Measurements from ENCODE around the gene TWIST2. TPM values are rescaled to one million over a fixed set of nuclear protein-coding genes. Genes with fewer than 3 reads are reported as not detected.

Gene TWIST2
- total and polyA plus RNA-seq, 11 donors: 0.39 to 10.9 (median 1.4) TPM

- ATAC-seq (no peak), DNase-seq (no peak)
- Histone ChIP-seq H3K4me3 (no peak overlapping the region), H3K27me3 (peaks cover 0 to 4% (median 0%) of the 10 kb centered on the region in 9 donors), H3K4me1 (peaks cover 0 to 23% (median 4%) of the 10 kb centered on the region in 12 donors), H3K9me3 (no peaks in the 10 kb centered on the region), H3K27ac (peak overlapping the region in 1 of 12 donors; percentile 28), H3K36me3 (no peaks in the 10 kb centered on the region)
- intact Hi-C loops (cut with DNase I): no loop called here
- TF ChIP-seq POLR2A (IDR thresholded peaks at IDR 0.05) (no peak), CTCF (IDR thresholded peaks at IDR 0.05) (no peak)
- WGBS, 4 donors: 72 to 78% (median 76%) methylated on average over 25 to 29 of the region's 29 CpGs
Measured at GRCh38 chr2:238891457-238892203, 43.7 kb downstream of the TWIST2 start.

- H3K4me1 ChIP-seq: peaks cover 0 to 23% (median 4%) of the 10 kb centered on the region in 12 donors
- TF ChIP-seq CTCF (IDR thresholded peaks at IDR 0.05): no peak
- no peak for TF ChIP-seq POLR2A (IDR thresholded peaks at IDR 0.05)
- no peaks in the 10 kb centered on the region for H3K36me3 ChIP-seq
- intact Hi-C loops (cut with DNase I): no loop called here
- peaks cover 0 to 4% (median 0%) of the 10 kb centered on the region in 9 donors for H3K27me3 ChIP-seq
- H3K4me3 ChIP-seq: no peak overlapping the region
- 89 to 93% (median 92%) methylated on average over 14 of the region's 14 CpGs for WGBS, 4 donors
- ATAC-seq (no peak), DNase-seq (no peak)
- no peaks in the 10 kb centered on the region for H3K9me3 ChIP-seq
- peak overlapping the region in 1 of 12 donors; percentile 28 for H3K27ac ChIP-seq
Measured at GRCh38 chr2:238892204-238892500, 44.3 kb downstream of the TWIST2 start.

- 83 to 94% (median 91%) methylated on average over 2 of the region's 2 CpGs for WGBS, 4 donors
- ATAC-seq (no peak), DNase-seq (no peak)
- no peaks in the 10 kb centered on the region for H3K9me3 ChIP-seq
- no peaks in the 10 kb centered on the region for H3K36me3 ChIP-seq
- H3K4me1 ChIP-seq: peaks cover 0 to 25% (median 4%) of the 10 kb centered on the region in 12 donors
- TF ChIP-seq POLR2A (IDR thresholded peaks at IDR 0.05) (no peak), CTCF (IDR thresholded peaks at IDR 0.05) (no peak)
- H3K27ac ChIP-seq: peak overlapping the region in 1 of 12 donors; percentile 66
- peaks cover 0 to 4% (median 0%) of the 10 kb centered on the region in 9 donors for H3K27me3 ChIP-seq
- intact Hi-C loops (cut with DNase I): no loop called here
- no peak overlapping the region for H3K4me3 ChIP-seq
Measured at GRCh38 chr2:238892796-238893195, 44.9 kb downstream of the TWIST2 start.

GRCh38 chr2:238893349-238894000, 45.6 kb downstream of the TWIST2 start:
- DNase-seq: no peak
- TF ChIP-seq CTCF (IDR thresholded peaks at IDR 0.05) (no peak), POLR2A (IDR thresholded peaks at IDR 0.05) (no peak)
- no peak overlapping the region for H3K4me3 ChIP-seq
- H3K36me3 ChIP-seq: no peaks in the 10 kb centered on the region
- peaks cover 0 to 4% (median 0%) of the 10 kb centered on the region in 9 donors for H3K27me3 ChIP-seq
- no peaks in the 10 kb centered on the region for H3K9me3 ChIP-seq
- peaks cover 0 to 25% (median 4%) of the 10 kb centered on the region in 12 donors for H3K4me1 ChIP-seq
- H3K27ac ChIP-seq: peak overlapping the region in 1 of 12 donors; percentile 66
- WGBS, 4 donors: 87 to 91% (median 89%) methylated on average over 22 to 30 of the region's 30 CpGs
- intact Hi-C loops (cut with DNase I): no loop called here
- ATAC-seq: no peak
